SH-SY5Y (cell line): ENCODE data around the gene MYD88.

Experiments used
- GATA2 ChIP-seq: IDR thresholded peaks from 2 replicates; pipeline ENCODE4 v1.6.1; 2011; ENCODE audit warnings: mild to moderate bottlenecking, low read depth, low read length
- GATA3 ChIP-seq: IDR thresholded peaks from 2 replicates; pipeline ENCODE4 v1.6.1; 2011; ENCODE audit warnings: low read depth, mild to moderate bottlenecking, low read length, moderate library complexity

- TF ChIP-seq GATA2 (no peak), GATA3 (no peak)
Measured at GRCh38 chr3:38158472-38158871, 20.0 kb downstream of the MYD88 start.
